Natural killer cell (primary cell): ENCODE results near the gene OPHN1. TPM values are rescaled to one million over a fixed set of nuclear protein-coding genes. Genes with fewer than 3 reads are reported as not detected.
A peak's percentile ranks its signal among the peaks of the same experiment; 100 is the strongest.

Experiments used
- ATAC-seq, 3 donors: fragments of 150-1000 bp in 2 of 3; fragments of 200-7000 bp in 1 of 3; cut with Tn5 transposase; 1 replicate in 1 of 3; 2 replicates in 2 of 3; pipeline ENCODE4 v1.10.0; 2021; ENCODE audit warnings: mild to moderate bottlenecking in 2 of 3, moderate library complexity in 2 of 3
- DNase-seq, 2 donors: peaks; one replicate each; pipeline versions ENCODE4 v3.0.0 to v3.0.0-alpha.2; 2013 to 2021; ENCODE audit warnings: mixed read lengths in 1 of 2
- H3K27ac ChIP-seq: one replicate; pipeline ENCODE4 v1.5.1; 2013; ENCODE audit warnings: mild to moderate bottlenecking, low read length
- H3K27me3 ChIP-seq: one replicate; pipeline ENCODE4 v1.6.1; 2013; ENCODE audit warnings: low read length; ENCODE audit not compliant: control insufficient read depth, insufficient read depth
- H3K36me3 ChIP-seq: one replicate; pipeline ENCODE4 v1.6.1; 2013; ENCODE audit warnings: low read length; ENCODE audit not compliant: control insufficient read depth, insufficient read depth
- H3K4me1 ChIP-seq: one replicate; pipeline ENCODE4 v1.6.1; 2013; ENCODE audit warnings: low read length; ENCODE audit not compliant: control insufficient read depth, insufficient read depth
- H3K4me3 ChIP-seq: one replicate; pipeline ENCODE4 v1.5.1; 2013; ENCODE audit warnings: low read length
- H3K9me3 ChIP-seq: one replicate; pipeline ENCODE4 v1.6.1; 2013; ENCODE audit warnings: low read length; ENCODE audit not compliant: control insufficient read depth, insufficient read depth
- H3K27ac Mint-ChIP-seq, 2 donors: one replicate each; pipeline ENCODE4 v1.8.0; 2022; ENCODE audit warnings: mild to moderate bottlenecking in 2 of 2, mixed read lengths in 2 of 2, moderate library complexity in 1 of 2
- H3K27me3 Mint-ChIP-seq, 2 donors: one replicate each; pipeline ENCODE4 v1.8.0; 2022; ENCODE audit warnings: low read depth in 2 of 2, mixed read lengths in 2 of 2
- H3K36me3 Mint-ChIP-seq: one replicate; pipeline ENCODE4 v1.8.0; 2022; ENCODE audit warnings: mixed read lengths
- H3K4me1 Mint-ChIP-seq, 2 donors: one replicate each; pipeline ENCODE4 v1.8.0; 2022; ENCODE audit warnings: mixed read lengths in 2 of 2
- H3K4me3 Mint-ChIP-seq: one replicate; pipeline ENCODE4 v1.8.0; 2022; ENCODE audit warnings: mild to moderate bottlenecking, moderate library complexity, mixed read lengths
- H3K9me3 Mint-ChIP-seq, 2 donors: one replicate each; pipeline ENCODE4 v1.8.0; 2022; ENCODE audit warnings: mixed read lengths in 2 of 2
- CTCF ChIP-seq: fragments of 200-600 bp; IDR thresholded peaks from one replicate; pipeline ENCODE4 v1.8.0; 2022; ENCODE audit warnings: antibody characterized with exemption
- WGBS: methylation state at CpG from one replicate; pipeline ENCODE4 v1.1.7; 2013; ENCODE audit warnings: missing lambda C conversion rate; ENCODE audit not compliant: insufficient coverage; 5-methylcytosine and 5-hydroxymethylcytosine counted together
- intact Hi-C: fragments of 100-400 bp; cut with micrococcal nuclease; formaldehyde crosslinking; loops from one replicate; pipeline ENCODE4 v1.14.2; 2022
- total RNA-seq, 4 donors: library from RNA; stranded (reverse); fragments of 120-200 nt in 1 of 4; gene quantifications; one replicate each; pipeline versions ENCODE4 v1.2.3 to v1.2.4, GENCODE V29; 2013 to 2022

OPHN1 gene
- total RNA-seq, 3 donors from 2014 or later (not counting 1 experiment from before 2014, with no cell fraction given), result 1.4 to 5.6 (median 3.7) TPM

- no peak overlapping the region for H3K27ac Mint-ChIP-seq
Observed at GRCh38 chrX:68422478-68422877, 10.8 kb downstream of the OPHN1 start.

GRCh38 chrX:68421636-68422035 is 11.7 kb downstream of the OPHN1 start:
- ATAC-seq (no peak), DNase-seq (no peak)
- H3K27ac Mint-ChIP-seq, result no peak overlapping the region
- WGBS, result no CpG with 5 or more reads among the region's 3 CpGs
- no peaks in the 10 kb centered on the region for H3K36me3 Mint-ChIP-seq
- intact Hi-C loops, result no loop called here
- no peaks in the 10 kb centered on the region for H3K9me3 ChIP-seq
- no peak overlapping the region for H3K4me3 Mint-ChIP-seq
- no peaks in the 10 kb centered on the region for H3K4me1 ChIP-seq
- no peak for TF ChIP-seq CTCF
- no peaks in the 10 kb centered on the region for H3K27me3 ChIP-seq
- H3K9me3 Mint-ChIP-seq, result no peaks in the 10 kb centered on the region
- H3K27ac ChIP-seq, result no peak overlapping the region
- H3K36me3 ChIP-seq, result no peaks in the 10 kb centered on the region
- H3K4me3 ChIP-seq, result no peak overlapping the region
- H3K27me3 Mint-ChIP-seq, result peaks cover 19 to 23% of the 10 kb centered on the region in 2 donors
- H3K4me1 Mint-ChIP-seq, result peaks cover 9 to 10% of the 10 kb centered on the region in 2 donors

More at GRCh38 chrX:68422478-68422877, 10.8 kb downstream of the OPHN1 start:
- no peaks in the 10 kb centered on the region for H3K27me3 ChIP-seq
- H3K4me3 ChIP-seq, result no peak overlapping the region
- no peaks in the 10 kb centered on the region for H3K36me3 ChIP-seq
- intact Hi-C loops, result no loop called here
- Mint-ChIP-seq H3K36me3 (no peaks in the 10 kb centered on the region), H3K9me3 (no peaks in the 10 kb centered on the region), H3K27me3 (peaks cover 19 to 23% of the 10 kb centered on the region in 2 donors), H3K4me1 (peaks cover 9 to 10% of the 10 kb centered on the region in 2 donors), H3K4me3 (no peak overlapping the region)
- no peaks in the 10 kb centered on the region for H3K4me1 ChIP-seq
- no peak for DNase-seq
- no peak for TF ChIP-seq CTCF
- no peak for ATAC-seq
- no peaks in the 10 kb centered on the region for H3K9me3 ChIP-seq
- no peak overlapping the region for H3K27ac ChIP-seq

GRCh38 chrX:68420559-68420958 is 12.7 kb downstream of the OPHN1 start:
- Histone ChIP-seq H3K27me3 (no peaks in the 10 kb centered on the region), H3K27ac (no peak overlapping the region), H3K4me1 (no peaks in the 10 kb centered on the region), H3K9me3 (no peaks in the 10 kb centered on the region), H3K36me3 (no peaks in the 10 kb centered on the region), H3K4me3 (no peak overlapping the region)
- ATAC-seq (no peak), DNase-seq (no peak)
- intact Hi-C loops, result no loop called here
- no peak for TF ChIP-seq CTCF
- Mint-ChIP-seq H3K27me3 (peaks cover 19 to 23% of the 10 kb centered on the region in 2 donors), H3K9me3 (no peaks in the 10 kb centered on the region), H3K4me3 (no peak overlapping the region), H3K4me1 (peaks cover 9 to 10% of the 10 kb centered on the region in 2 donors), H3K36me3 (no peaks in the 10 kb centered on the region), H3K27ac (no peak overlapping the region)
- 100% methylated on average over 2 of the region's 2 CpGs for WGBS

GRCh38 chrX:68419975-68420374 is 13.3 kb downstream of the OPHN1 start:
- no peak overlapping the region for H3K27ac ChIP-seq
- H3K9me3 ChIP-seq, result no peaks in the 10 kb centered on the region
- H3K4me1 ChIP-seq, result no peaks in the 10 kb centered on the region
- no peaks in the 10 kb centered on the region for H3K9me3 Mint-ChIP-seq
- H3K4me3 ChIP-seq, result no peak overlapping the region
- no peaks in the 10 kb centered on the region for H3K36me3 ChIP-seq
- intact Hi-C loops, result no loop called here
- WGBS, result 10% methylated on average over 2 of the region's 3 CpGs
- peak overlapping the region; percentile 10 to 14 for H3K27ac Mint-ChIP-seq
- peak overlapping the region; percentile 21 for H3K4me3 Mint-ChIP-seq
- TF ChIP-seq CTCF, result no peak
- H3K36me3 Mint-ChIP-seq, result no peaks in the 10 kb centered on the region
- peaks cover 9 to 10% of the 10 kb centered on the region in 2 donors for H3K4me1 Mint-ChIP-seq
- ATAC-seq (peak in 1 of 3 donors; percentile 72), DNase-seq (no peak)
- H3K27me3 Mint-ChIP-seq, result peaks cover 19 to 23% of the 10 kb centered on the region in 2 donors
- no peaks in the 10 kb centered on the region for H3K27me3 ChIP-seq
